NCI-H2227 treated with DMSO at 0.1 percent for 48 hours (cell line): ENCODE data around the gene CDH24.

ENCODE experiments used
- DNase-seq: peaks from one replicate; lab custom pipeline; 2025; lab: John Stamatoyannopoulos, UW

CDH24 gene

GRCh38 chr14:23043754-23044153 is 13.6 kb downstream of the CDH24 start:
- DNase-seq = no peak

- no peak for DNase-seq
Measured at GRCh38 chr14:23043145-23043544, 14.2 kb downstream of the CDH24 start.

- no peak for DNase-seq
Measured at GRCh38 chr14:23042162-23042965, 15.0 kb downstream of the CDH24 start, which contains the start of gene PSMB11. Gene PSMB11, plus strand, starts transcription at chr14:23042212. Its CDS starts 14 bp downstream, at chr14:23042226.

- no peak for DNase-seq
Measured at GRCh38 chr14:23041729-23042128, 15.6 kb downstream of the CDH24 start.

- no peak for DNase-seq
Measured at GRCh38 chr14:23040100-23040499, 17.2 kb downstream of the CDH24 start.

- DNase-seq = no peak
Measured at GRCh38 chr14:23035303-23036144, 21.8 kb downstream of the CDH24 start.

GRCh38 chr14:23034498-23035302 is 22.6 kb downstream of the CDH24 start, which contains the start of gene PSMB5:
Gene PSMB5, minus strand, starts transcription at chr14:23034900. Its CDS starts 19 bp downstream, at chr14:23034881.
- no peak for DNase-seq

GRCh38 chr14:23033801-23034497 is 23.4 kb downstream of the CDH24 start:
- DNase-seq = no peak

GRCh38 chr14:23033251-23033727 is 24.0 kb downstream of the CDH24 start:
- no peak for DNase-seq

- DNase-seq = no peak
Measured at GRCh38 chr14:23030936-23031335, 26.4 kb downstream of the CDH24 start.

GRCh38 chr14:23028799-23029198 is 28.5 kb downstream of the CDH24 start:
- DNase-seq = no peak

GRCh38 chr14:23025151-23025814 is 32.0 kb downstream of the CDH24 start:
- DNase-seq = peak; percentile 74

GRCh38 chr14:23024612-23025075 is 32.7 kb downstream of the CDH24 start:
- no peak for DNase-seq

GRCh38 chr14:23023795-23024152 is 33.5 kb downstream of the CDH24 start:
- no peak for DNase-seq

- no peak for DNase-seq
Measured at GRCh38 chr14:23023022-23023794, 34.1 kb downstream of the CDH24 start.

GRCh38 chr14:23021889-23022442 is 35.4 kb downstream of the CDH24 start:
- DNase-seq = no peak

- DNase-seq = no peak
Measured at GRCh38 chr14:23021434-23021833, 35.9 kb downstream of the CDH24 start.

GRCh38 chr14:23020143-23021128 is 36.9 kb downstream of the CDH24 start:
- no peak for DNase-seq
